ENCODE measurements around the gene IFNA8.

DNA sequence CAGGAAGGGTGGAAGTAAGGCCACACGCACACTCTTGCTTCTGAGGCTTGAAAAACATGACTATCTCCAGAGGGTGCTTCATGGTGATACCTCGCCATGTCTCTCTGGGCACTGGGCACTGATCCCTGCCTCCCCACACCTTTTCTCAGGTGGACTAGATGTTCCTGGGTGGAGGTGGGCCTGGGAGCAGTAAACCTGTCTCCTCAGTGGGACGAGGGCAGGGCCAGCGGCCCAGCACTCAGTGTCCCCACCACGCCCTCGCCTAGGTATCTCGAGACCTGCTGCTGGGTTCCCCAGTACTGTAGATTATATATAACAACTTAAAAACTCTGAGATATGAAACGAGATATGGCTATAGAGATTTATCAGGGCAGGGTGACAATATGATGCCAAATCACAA is 46.6 kb upstream of the IFNA8 start:
- TF ChIP-seq CTCF (IDR thresholded peaks at IDR 0.05; ENCODE audit: poor library complexity) (no peak), EZH2 (IDR thresholded peaks at IDR 0.05; ENCODE audit: borderline replicate concordance) (no peak), EZH2phosphoT487 (IDR thresholded peaks at IDR 0.05; ENCODE audit: low read depth, severe bottlenecking, unreplicated experiment) (no peak)

Measured in hepatocyte (in vitro differentiated cells).